Measurements from ENCODE around the gene GPRIN3.

Gene GPRIN3

DNA sequence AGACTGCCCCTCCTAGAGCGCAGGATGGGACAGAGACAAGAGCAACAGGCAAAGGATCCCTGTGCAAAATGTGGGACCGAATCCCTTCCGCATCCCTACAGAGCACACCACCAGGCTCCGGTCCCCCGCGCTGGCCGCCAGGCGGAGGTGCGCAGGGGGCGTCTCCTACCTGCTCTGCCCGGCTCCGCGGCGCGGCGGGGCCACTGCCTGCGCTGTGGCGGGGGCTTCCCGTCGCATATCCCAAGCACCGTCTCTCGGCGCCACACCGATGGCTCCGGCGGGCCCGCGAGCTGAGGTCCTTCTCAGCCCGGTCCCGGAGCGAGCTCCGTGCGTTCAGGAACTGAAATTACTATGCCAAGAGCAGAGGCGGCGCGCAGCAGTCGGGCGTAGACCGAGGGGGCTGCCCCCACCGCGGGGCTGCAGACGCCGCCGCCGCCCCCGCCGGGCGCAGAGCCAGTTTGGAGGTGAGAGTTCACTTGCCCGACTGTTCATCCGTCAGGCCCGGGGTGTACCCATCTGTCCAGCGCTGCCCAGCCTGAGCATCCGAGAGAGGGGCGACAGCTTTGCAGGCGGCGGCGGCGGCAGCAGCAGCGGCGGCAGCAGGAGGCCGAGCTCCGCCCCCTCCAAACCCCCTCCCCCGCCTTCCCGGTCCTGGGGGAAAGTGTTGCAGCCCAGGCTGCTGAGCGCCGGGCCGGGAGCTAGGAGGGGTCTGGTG is at the start of gene GPRIN3:
TSS of gene GPRIN3 (minus strand) at position 355 of the 715 bp plus-strand sequence. CDS start 57,690 bp downstream, outside the sequence.
- no peak for DNase-seq

DNA sequence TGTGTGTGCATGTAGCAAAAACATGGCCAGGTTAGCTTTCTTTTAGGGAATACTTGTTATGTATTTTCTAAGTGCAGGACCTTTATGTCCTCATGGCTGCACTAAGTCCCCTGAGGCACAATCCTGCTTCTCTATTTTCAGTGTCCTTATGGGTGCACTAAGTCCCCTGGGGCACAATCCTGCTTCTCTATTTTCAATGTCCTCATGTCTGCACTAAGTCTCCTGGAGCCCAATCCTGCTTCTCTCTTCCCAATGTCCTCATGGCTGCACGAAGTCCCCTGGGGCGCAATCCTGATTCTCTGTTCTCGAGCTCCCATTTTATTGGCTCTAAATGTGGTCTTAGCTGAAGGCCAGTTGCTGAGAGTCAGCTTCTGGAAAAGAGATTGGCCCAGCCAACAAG is 49.7 kb upstream of the GPRIN3 start:
- DNase-seq, result no peak

DNA sequence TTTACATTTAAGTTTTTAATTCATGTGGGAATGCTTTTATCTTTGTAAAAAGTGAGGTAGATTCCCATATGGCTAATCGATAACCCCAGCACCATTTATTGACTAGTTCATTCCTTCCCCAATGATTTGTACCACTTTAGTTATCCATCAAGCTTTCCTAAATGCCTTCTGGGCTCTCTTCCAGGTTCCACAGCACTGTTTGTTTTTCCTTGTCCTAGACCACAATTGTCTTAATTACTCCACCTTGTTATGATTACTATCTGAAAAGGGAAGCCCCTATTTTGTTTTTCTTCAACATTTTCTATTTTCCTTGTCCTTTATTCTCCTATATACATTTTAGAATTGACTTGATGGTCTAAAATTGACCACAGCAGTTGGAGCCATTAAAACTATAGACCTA is 48.5 kb upstream of the GPRIN3 start:
- DNase-seq, result no peak

DNA sequence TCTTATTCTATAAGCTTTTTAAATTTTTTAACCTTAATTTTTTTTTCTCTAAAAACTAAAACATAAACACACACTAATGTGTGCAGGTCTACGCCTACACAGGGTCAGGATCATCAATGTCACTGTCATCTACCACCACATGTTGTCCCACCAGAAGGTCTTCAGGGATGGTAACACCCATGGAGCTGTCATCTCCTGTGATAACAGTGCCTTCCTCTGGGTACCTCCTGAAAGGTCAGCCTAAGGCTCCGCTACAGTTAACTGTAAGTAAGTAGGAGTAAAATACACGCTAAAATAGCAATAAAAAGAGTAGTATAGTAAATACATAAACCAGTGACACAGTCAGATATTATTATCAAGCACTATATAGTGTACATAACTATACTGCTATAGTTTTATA is 45.9 kb upstream of the GPRIN3 start:
- DNase-seq, result no peak

DNA sequence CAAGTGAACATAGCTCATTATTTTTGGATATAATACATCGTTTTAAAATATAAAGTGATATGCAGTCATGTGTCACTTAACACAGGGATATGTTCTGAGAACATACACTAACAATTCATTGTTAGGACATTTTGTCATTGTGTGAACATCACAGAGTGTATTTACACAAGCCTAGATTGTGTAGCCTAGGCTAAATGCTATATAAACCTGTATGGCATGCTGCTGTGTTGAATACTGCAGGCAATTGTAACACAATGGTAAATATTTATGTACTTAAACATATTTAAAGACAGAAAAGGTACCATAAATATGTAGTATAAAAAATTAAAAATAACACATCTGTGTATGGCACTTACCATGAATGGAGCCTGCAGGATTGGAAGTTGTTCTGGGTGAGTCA is 44.9 kb upstream of the GPRIN3 start:
- DNase-seq, result no peak

DNA sequence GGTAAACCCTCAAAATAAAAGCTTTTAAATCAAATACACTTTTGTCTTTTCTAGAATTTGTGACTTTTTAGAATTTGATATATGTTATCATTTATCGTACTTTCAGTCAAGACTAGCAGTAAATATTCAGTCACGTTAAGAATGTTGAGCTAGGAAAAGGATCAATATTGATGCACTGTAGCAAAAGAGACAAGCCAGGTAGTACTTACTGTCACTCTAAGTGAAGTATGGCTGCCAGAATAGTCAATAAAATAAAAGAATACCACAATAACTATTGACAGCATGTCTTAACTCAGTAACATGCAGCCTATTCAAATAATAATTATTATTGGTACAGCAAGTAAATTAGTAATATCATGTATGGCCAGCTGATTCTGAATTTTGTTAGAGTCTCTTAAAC is 43.6 kb upstream of the GPRIN3 start:
- DNase-seq, result no peak

DNA sequence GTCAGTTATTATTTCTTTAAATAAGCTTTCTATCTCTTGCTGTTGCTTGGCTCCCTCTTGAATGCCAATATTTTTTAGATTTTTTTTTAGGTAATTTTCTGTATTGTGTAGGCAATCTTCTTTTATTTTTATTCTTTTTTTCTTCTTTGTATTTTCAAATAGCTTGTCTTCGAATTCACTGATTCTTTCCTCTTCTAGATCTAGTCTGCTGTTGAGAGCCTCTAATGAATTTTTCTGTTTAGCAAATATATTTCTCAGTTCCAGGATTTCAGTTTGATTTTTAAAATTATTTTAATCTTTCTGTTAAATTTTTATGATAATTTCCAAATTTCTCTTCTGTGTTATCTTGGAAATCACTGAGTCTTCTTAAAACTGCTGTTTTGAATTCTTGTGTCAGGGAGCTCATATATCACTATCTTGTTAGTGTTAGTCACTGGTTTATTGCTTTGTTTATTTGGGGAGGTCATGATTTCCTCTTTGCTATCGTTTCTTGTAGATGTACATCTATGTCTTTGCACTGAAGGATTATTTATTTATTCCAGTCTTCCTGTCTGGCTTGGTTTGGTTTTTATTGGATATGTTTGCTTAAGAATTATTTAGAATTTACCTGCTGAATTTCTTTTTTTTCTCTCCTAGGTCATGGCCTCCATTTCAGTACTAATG is 39.9 kb upstream of the GPRIN3 start:
- DNase-seq, result no peak

DNA sequence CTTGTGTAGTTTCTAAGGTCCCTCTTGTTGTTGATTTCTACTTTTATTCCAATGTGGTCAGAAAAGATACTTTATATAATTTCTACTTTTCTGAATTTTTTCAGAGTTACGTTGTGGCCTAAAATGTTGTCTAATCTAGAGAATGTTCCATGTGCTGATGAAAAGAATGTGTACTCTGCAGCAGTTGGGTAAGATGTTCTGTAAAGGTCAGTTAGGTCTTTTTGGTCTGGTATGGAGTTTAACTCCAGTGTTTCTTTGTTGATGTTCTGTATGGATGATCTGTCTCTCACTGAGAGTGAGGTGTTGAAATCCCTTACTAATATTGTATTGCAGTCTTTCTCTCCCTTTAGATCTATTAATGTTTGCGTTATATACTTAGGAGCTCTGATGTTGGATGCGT is 37.0 kb upstream of the GPRIN3 start:
- no peak for DNase-seq

DNA sequence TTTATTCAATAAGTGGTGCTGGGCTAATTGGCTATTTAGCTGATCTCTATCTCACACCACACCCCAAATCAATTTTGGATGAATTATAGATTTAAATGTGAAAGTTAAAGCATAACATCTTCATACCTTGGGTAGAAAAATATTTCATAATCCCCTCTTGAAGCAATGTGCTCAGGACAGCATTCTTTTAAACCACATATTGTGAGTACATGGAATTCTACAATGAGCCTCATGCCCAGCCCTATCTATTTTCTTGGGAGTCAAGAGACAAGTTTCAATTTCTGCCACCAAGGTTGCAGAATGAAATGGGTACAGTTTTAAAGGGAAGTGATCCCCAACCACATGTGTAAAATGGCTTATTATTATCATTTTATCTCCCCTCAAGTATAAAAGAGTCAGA is 30.6 kb upstream of the GPRIN3 start:
- DNase-seq, result no peak

DNA sequence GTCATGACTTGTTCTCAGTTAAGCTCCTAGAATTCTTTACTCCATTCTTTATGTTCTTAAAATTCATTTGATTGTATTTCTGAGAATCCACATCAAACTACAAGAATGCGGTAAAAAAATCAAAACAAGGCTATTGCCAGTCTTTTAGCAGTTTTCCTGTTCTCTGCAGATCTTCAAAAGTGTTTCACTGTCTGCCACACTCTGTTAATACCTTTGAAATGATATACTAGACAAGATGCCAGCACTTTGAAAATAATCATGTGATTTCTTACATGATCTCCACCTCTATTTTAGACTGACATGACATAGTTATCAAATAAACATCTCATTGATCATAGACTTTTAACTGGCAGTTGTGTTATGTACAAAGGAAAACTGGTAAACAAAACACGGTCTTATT is 30.1 kb upstream of the GPRIN3 start:
- no peak for DNase-seq

DNA sequence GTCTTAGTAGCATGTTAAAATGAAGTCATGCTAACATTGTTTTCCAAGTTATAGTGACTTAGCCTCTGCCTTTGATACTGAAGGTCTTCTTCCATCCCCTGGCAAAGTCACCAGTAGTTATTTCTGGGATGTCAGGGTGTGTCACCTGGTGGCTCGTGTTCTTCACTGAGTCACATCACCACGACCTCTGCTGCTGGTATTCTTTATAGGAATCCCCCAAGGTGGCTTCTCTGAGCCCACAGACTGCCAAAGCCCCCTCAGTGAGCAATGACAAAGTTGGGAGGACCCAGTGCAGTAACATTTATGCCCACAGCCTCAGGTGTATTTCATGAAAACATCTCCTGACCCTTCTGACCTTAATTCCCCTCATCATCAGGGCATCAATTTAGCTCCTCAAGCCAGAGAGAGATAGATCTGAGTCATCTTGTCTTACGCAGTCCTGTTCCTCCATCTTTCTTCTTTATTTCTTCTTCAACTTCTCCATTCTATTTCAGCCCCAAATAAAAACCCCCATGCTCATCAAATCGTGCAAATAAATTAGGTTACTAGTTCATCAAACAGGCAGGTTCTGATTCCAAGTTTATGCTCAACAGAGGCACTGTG is 29.3 kb upstream of the GPRIN3 start:
- DNase-seq, result no peak

DNA sequence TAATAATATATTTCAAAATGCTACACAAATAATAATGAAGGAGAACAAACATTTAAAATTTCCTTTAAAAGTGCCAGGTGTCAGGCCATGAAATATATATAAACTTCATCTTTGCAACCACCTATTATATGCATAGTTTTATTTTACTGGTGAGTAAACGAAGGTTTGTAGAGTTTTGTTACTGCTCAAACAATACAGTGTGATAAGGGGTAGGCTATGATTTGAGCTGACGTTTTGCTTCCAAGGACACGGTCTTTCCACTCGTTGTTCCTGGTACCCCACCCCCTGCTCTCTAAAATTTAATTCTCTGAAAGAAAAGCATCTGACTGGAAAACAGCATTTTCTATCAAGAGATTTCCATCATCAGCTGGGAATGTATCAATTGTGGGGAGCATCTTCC is 27.2 kb upstream of the GPRIN3 start:
- no peak for DNase-seq

DNA sequence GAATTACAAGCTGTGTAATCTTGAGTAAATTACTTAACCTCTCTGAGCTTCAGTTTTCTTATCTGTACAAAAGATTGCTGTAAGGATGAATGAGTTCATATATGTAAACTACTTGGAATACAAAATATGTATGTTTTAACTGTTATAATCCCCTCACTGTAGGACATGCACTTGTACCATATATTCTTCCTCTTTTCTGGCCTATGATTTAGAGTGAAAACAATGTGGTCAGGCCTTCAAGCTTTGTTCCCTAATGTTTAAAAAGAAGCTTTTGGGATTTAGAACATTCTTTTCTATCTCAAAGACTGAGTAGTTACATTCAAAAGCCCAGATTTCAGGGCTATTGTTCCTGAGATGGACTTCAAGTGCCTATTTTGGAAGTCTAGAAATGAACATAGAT is 26.7 kb upstream of the GPRIN3 start:
- DNase-seq, result no peak

DNA sequence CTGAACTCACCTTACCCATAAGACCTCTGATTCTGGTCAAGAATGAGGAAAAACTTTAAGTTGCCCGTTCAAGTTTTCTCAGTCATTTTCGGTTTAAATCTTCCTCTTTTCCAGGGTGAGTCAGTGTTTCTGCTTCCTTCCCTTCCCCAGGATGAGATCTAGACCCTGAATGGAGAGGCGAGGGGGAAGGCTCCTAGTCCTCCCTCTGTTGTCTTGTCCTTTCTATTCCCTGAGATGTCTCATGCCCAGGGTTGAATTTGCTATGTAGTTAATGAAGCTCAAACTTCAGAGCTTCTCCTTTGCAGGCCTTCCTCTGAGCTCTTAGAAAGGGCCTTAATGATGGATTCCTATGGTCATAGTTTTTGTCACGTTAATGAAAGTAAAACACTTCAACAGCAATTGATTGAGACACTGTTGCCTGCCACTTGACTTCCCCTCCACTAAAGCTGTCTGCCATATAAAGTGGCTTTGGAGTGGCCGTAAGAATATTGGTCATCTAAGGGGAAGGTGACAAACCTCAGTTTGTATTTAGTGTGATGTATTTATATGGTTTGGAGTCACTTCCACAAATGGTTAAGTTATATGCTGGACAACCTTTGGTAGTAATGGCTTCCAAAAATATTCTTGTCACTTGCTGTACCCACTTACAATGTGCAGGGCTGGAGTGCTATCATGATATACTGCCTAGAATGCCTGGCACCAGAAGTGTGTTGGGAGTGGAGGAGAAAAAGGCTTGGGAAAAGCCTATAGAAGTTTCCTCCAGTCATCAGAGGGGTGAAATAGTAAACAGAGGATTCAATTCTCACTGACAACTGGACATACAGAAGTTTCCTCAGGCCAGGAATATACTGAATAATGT is 24.3 kb upstream of the GPRIN3 start:
- DNase-seq, result no peak

DNA sequence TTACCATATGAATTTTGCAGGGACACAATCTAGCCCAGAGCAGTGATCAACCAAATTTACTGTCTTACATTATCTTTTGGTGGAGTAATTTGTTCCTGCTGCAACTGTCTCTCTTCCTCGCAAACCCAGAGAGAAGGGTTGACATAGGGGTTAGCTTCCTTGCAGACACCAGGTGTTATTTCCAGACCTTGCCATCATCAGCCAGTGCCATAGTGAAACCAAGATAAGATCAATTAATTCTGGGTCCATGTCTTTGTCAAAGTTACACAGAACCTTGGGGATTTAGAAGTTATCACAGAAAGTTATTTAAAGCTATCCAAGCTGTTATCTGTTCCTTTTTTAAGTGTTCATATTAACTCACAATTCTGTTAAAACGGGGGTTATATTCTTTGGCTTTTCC is 23.6 kb upstream of the GPRIN3 start:
- DNase-seq, result no peak

DNA sequence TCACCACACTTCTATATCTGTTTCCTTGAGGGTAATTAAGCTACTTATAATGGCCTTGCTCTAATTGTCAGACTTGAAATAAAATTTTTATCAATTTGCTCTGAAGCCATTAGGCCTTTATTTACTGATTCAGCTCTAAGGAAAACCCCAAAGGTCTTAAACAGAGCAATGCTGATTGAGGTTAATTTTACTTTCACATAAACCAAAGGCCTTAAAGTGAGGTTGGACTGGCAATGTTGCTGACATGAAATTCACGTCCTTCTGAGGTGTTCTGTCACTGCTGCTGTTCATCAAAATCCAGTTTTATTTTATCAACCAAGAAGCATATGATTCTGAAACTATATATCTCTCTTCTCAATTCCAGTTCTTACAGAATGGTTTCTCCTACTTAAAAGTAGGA is 21.7 kb upstream of the GPRIN3 start:
- DNase-seq, result no peak

DNA sequence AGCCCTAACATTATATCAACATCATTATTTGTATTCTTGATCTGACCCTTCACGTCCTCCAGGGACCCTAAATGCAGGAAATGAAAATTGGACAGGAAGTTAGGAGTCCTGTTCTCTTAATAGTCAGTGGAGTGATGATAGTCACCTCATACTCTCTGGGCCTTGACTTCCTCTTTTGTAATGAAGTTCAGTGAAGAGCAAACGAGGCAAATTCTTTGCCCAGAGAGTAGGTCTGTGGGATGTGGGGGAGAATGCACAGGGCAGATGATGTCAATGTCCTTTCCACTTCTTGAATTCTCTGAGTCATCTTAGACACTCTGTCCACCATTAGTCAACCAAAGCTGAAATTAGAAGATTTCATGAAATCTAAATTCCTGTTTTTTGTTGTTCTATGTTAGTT is 17.1 kb upstream of the GPRIN3 start:
- DNase-seq, result no peak

DNA sequence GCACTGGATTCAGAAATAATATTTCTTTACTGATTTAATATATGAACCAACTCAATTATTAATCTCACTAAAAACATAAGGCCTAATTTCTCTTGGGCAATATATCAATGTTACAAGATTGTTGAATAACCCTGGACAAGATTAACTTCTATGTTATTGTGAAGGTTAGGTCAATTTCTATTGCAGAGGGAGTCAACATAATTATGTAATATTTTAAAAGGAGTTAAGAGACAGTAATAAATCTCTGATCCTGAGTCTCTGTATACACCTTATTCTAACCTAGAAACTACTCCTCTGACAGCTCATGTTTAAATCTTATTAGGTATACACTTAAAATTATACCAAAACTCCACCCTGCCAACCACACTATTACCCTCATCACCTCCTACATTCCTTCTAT is 15.1 kb upstream of the GPRIN3 start:
- DNase-seq, result no peak

DNA sequence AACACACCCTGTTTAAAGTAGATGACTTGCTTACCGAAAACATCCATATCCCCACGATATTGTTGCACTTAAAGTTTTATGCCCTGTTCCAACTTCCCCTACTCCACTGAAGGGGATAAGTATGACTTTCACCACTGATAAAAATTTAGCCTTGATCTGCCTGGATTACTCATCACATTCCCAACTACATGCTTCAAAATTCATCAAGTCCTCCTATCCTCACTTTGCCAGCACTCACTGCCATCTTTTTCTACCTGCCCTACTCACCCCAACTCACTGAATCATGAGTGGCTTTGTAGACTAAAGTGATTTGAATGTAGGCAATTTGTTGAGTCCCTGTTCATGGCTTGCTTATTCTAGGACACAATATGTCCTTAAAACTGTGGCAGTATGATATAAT is 12.2 kb upstream of the GPRIN3 start:
- no peak for DNase-seq

DNA sequence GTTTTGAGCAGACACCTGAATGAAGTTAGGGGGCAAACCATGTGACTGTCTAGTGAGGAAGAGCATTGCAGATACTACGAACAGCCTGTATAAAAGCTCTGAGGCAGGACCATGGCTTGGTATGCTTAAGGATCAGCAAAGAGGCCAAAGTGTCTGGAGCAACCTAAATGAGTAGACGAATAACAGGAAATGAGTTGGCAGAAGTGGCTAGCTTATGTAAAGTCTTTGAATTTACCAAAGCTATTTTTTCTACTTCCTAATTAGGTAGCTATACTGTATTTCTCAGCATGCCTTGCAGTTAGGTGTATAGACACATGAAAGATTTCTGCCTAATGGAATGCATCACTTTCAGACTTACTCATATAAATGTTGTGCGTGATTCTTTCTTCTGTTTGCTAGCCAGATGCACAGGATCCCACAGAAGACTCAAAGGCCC is 9.3 kb upstream of the GPRIN3 start:
- no peak for DNase-seq

DNA sequence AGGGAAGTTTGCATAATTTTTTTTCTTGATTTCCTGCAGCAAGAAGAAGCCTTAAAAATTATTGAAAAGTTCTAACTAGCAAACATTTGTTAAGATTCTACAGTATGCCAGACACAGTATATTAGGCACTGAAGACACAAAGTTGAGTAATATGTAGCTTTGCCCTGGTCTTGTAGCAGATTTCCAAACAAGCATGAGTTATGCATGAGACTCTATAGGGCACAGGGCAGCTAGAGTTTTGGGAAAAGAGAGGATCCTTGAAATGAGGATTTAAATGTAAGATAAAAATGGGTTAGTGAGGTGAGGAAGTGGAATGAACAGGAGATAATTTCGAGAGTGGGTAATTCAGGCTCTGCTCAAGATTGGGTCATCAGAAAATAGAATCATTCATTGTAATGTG is 8.6 kb upstream of the GPRIN3 start:
- DNase-seq, result no peak

DNA sequence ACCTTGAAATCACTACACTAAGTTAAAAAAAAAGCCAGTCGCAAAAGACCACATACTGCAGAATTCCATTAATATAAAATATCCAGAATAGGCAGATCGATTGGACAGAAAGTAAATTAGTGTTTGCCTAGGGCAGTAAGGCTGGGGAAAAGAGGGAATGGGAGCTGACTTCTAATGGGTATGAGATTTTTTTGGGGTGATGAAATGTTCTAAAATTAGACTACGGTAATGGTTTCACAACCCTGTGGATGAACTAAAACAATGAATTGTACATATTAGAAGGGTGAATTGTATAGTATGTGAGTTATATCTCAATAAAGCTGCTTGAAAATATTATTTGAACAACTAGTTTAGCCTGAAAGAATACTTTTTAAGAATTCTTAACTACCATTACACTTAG is 6.7 kb upstream of the GPRIN3 start:
- no peak for DNase-seq

DNA sequence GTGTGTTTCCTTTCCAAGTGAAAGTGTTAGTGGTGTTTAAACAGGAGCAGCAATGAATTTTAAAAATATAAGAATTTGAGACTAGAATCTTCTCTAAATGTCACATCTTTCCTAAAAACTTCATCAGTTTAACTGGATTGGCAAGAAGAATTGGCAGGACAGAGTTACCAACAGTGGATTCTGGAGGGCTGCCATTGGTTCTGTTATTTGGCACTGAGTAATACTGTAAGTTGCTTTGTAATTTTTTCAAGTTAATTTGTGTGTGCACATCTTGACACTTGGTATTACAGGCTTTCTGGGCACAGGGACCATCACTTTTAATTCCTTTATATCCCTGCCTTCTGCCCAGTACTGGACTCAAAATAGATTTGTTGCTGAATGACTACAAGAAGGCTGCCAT is 4.5 kb upstream of the GPRIN3 start:
- DNase-seq, result no peak

DNA sequence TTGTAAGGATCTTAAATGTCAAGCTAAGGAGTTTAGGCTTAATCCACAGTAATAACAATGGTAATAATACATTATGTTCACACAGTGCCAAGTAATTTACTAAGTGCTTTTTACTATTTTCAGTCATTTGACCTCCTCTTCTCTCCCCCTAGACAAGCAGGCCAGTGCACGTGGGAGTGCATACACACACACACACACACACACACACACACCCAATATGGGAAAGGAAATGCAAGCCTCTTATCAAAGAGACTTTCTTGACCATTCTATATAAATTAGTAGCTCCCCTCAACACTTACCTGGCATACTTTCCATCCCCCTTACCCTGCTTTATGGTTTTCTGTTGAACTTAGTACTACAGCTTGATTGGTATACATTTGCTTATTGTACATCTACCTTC is 3.8 kb upstream of the GPRIN3 start:
- no peak for DNase-seq

All from NCI-H1436 treated with DMSO at 0.1 percent for 48 hours (cell line).